T-helper 2 cell treated with Interferon-gamma antibody and Interleukin-4, amounts not matched to agents 5 μg/mL and 100 μg/mL, for 36 hours (primary cell): ENCODE measurements around the gene ALDH2.

Source experiments
- DNase-seq: peaks from one replicate; pipeline ENCODE4 v3.0.0; 2021; ENCODE audit warnings: low spot score
- H3K27ac Mint-ChIP-seq: one replicate; pipeline ENCODE4 v1.8.0; 2021; ENCODE audit warnings: mild to moderate bottlenecking, mixed read lengths
- H3K27me3 Mint-ChIP-seq: one replicate; pipeline ENCODE4 v1.8.0; 2021; ENCODE audit warnings: low read depth, mixed read lengths
- H3K36me3 Mint-ChIP-seq: one replicate; pipeline ENCODE4 v1.8.0; 2021; ENCODE audit warnings: low read depth, mixed read lengths
- H3K4me1 Mint-ChIP-seq: one replicate; pipeline ENCODE4 v1.8.0; 2021; ENCODE audit warnings: low read depth, mixed read lengths
- H3K4me3 Mint-ChIP-seq: one replicate; pipeline ENCODE4 v1.8.0; 2022; ENCODE audit warnings: mild to moderate bottlenecking, moderate library complexity, mixed read lengths
- H3K9me3 Mint-ChIP-seq: one replicate; pipeline ENCODE4 v1.8.0; 2021; ENCODE audit warnings: mixed read lengths

ALDH2 gene

DNA sequence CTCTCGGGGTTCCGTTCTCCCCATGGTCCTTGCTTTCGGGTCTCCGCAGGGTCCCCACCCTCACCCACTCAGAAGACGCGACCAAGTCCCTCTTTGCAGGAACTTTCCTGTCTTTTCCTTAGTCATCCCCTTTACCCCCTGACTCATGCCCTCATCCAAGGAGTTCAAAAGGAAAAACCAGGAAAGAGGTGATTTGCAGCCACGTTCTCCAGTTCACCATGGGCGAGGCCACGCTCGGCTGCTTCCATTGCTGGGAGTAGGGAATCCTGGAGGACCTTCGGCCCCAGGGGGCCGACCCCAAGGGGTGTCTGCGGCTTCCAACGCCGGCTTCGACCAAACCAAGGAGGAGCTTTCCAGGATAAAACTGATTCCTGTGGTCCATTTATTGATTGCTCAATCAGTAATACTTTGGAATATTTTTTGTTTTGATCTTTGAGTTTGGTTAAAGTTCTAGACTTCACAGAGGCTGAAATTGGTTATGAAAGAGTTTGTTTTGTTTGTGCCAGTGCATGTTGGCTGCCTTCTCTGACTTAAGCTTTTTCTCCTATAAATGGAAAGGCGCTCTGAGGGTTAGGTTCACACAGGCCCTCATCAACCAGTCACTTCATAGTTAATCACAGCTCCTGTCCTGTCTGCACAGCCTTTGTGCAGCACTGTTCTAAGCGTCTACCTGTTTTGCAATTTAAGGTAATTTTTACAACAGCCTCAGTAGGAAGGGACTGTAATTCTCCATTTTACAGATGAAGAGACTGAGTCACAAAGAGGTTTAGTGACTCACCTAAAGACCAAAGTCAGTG is 827 bp downstream of the ALDH2 start:
- H3K36me3 Mint-ChIP-seq, result peaks cover 1% of the 10 kb centered on the region
- no peaks in the 10 kb centered on the region for H3K9me3 Mint-ChIP-seq
- peak overlapping the region; percentile 5 for H3K27ac Mint-ChIP-seq
- H3K4me1 Mint-ChIP-seq, result peaks cover 8% of the 10 kb centered on the region
- H3K4me3 Mint-ChIP-seq, result peak overlapping the region; percentile 77
- H3K27me3 Mint-ChIP-seq, result peaks cover 28% of the 10 kb centered on the region
- DNase-seq, result no peak

DNA sequence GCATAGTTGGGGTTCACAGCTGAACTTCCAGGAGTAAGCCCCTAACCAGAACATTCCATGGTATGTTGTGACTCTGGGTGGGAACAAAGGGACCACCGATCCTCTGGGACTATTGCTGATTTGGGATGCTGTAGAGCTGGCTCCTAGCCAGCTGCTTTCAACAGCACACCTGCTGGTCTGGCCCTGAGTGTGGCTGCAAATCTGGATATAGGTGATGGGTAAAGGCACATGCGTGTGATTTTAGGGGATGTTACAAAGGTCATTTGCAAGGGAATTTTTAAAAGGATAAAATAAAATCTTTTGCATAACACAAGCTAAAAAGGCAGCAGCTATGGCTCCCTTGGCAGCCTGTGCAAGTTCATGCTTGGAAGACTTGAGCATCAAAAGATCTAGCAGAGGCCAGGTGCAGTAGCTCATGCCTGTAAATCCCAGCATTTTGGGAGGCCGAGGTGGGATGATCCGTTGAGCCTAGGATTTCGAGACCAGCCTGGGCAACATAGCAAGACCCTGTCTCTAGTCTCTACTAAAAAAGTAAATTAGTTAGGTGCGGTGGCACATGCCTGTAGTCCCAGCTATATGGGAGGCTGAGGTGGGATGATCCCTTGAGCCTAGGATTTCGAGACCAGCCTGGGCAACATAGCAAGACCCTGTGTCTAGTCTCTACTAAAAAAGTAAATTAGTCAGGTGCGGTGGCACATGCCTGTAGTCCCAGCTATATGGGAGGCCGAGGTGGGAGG is 1.6 kb downstream of the ALDH2 start:
- H3K4me1 Mint-ChIP-seq, result peaks cover 8% of the 10 kb centered on the region
- peaks cover 28% of the 10 kb centered on the region for H3K27me3 Mint-ChIP-seq
- DNase-seq, result no peak
- peaks cover 1% of the 10 kb centered on the region for H3K36me3 Mint-ChIP-seq
- H3K9me3 Mint-ChIP-seq, result no peaks in the 10 kb centered on the region
- H3K4me3 Mint-ChIP-seq, result no peak overlapping the region
- H3K27ac Mint-ChIP-seq, result no peak overlapping the region

DNA sequence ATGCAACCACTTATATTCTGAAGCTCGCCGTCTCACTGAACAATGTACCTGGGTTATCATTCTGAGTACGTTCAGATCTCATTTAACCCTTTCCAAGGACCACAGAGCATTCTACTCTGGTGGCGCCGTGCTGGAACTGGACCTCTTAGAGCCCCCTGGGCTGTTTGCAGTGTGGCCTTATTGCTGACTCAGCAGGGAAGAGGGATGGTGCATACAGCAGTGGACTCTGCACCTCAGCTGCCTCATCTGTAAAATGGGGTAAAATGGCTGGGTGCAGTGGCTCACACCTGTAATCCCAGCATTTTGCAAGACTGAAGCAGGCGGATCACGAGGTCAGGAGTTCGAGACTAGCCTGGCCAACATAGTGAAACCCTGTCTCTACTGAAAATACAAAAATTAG is 2.9 kb downstream of the ALDH2 start:
- no peaks in the 10 kb centered on the region for H3K9me3 Mint-ChIP-seq
- no peak for DNase-seq
- peaks cover 8% of the 10 kb centered on the region for H3K4me1 Mint-ChIP-seq
- H3K4me3 Mint-ChIP-seq, result no peak overlapping the region
- H3K27ac Mint-ChIP-seq, result no peak overlapping the region
- peaks cover 22% of the 10 kb centered on the region for H3K27me3 Mint-ChIP-seq
- peaks cover 1% of the 10 kb centered on the region for H3K36me3 Mint-ChIP-seq

DNA sequence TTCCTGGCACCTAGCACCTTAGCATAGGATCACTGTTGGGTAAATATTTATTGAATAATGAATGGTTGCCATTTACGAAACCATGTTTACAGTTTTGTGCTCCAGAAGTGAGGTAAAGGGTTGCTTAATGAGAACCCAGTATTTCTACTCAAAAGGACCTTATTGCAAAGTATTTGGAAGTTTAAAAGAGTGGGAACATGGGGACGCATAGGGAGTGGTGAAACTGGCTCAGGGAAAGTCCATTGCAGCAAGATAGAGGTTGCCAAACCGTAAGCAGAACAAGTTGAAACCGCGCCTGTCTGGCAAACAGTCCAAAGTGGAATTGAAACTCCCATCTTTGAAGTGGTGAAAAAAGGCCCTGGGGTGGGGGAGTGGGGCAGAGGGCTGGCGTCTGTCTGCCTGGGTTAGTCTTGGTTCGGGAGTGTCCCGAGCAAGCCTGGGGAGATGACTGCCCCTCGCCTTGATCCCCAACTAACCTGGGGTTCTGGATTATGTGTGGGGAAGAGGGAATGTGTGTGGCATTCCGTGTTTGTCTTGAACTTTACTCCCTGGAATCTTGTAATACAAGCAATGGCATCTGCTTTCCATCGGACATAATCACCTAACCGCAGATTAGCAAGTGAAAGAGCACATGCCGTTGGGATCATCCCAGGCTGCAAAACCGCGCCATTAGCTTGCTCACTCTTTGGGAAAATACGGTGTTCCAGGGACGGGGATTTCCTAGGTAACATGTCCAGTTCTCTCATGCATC is 7.2 kb downstream of the ALDH2 start:
- H3K27me3 Mint-ChIP-seq, result peaks cover 2% of the 10 kb centered on the region
- no peak overlapping the region for H3K27ac Mint-ChIP-seq
- no peaks in the 10 kb centered on the region for H3K9me3 Mint-ChIP-seq
- H3K4me1 Mint-ChIP-seq, result peaks cover 11% of the 10 kb centered on the region
- no peak overlapping the region for H3K4me3 Mint-ChIP-seq
- no peaks in the 10 kb centered on the region for H3K36me3 Mint-ChIP-seq
- no peak for DNase-seq

DNA sequence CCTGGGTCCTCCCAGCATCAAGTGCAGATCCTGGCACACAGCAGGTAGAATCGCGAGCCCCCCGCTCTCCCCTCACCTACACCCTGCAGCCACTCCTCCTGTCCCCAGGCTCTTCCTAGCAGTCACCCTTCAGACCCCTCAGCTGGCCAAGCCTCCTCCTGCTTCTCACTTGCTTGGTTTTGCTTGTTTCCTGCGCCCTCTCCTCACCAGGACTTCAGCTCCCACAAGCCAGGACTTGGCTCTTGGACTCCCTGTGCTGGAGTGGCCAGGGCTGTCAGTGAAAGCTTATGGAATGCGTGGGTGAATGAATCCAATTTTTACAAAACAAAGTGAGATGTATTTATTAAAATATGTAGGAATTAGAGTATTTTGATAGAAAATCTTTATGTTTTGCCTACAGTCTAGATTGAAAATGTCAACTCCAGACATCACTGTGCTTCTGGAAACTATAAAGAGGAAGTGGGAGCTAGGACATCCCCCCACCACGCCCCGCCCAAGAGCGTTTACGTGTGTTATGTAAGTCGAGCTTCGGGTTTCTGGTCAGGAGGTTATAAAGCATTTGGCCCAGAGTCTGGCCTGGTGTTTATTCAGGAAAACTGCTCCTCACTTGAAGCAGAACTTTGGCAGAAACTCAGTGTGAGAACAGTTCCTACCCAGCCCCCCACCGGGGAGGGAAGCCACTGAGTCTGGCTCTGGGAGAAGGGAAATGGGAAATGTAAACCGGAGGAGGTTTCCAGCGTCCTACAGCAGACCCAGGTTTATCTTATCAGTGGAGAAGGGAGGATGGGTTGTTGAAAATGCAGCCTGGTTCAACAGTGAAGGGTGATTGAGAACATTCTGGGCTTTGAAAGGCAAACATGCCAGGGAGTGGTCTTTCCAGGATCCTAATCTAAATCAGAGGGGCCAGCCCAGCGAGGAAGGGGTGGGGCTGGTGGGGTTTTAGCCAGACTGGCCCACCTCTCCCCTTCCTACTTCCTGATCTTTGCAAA is 8.8 kb downstream of the ALDH2 start:
- Mint-ChIP-seq H3K36me3 (no peaks in the 10 kb centered on the region), H3K27me3 (peaks cover 2% of the 10 kb centered on the region), H3K27ac (peak overlapping the region; percentile 19), H3K9me3 (no peaks in the 10 kb centered on the region), H3K4me1 (peaks cover 11% of the 10 kb centered on the region), H3K4me3 (no peak overlapping the region)
- DNase-seq, result no peak

DNA sequence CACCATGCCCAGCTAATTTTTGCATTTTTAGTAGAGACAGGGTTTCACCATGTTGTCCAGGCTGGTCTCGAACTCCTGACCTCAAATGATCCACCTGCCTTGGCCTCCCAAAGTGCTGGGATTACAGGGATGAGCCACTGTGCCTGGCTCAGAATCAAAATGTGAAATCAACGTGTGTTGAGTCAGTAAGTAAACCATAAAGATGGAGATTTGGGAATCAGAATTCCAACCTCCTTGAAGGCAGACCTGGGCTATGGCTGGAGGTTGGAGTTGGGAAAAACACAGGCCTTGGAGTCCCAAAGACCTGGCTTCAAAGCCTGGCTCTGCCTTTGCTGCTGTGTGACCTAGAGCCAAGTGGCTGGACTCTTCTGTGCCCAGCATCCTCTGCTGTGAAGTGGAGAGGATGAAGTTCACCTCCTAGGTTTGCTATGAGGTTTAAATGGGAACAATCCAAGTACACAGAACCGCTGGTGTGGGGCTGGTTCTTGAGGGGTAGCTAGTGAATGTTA is 10.2 kb downstream of the ALDH2 start:
- H3K4me3 Mint-ChIP-seq, result no peak overlapping the region

DNA sequence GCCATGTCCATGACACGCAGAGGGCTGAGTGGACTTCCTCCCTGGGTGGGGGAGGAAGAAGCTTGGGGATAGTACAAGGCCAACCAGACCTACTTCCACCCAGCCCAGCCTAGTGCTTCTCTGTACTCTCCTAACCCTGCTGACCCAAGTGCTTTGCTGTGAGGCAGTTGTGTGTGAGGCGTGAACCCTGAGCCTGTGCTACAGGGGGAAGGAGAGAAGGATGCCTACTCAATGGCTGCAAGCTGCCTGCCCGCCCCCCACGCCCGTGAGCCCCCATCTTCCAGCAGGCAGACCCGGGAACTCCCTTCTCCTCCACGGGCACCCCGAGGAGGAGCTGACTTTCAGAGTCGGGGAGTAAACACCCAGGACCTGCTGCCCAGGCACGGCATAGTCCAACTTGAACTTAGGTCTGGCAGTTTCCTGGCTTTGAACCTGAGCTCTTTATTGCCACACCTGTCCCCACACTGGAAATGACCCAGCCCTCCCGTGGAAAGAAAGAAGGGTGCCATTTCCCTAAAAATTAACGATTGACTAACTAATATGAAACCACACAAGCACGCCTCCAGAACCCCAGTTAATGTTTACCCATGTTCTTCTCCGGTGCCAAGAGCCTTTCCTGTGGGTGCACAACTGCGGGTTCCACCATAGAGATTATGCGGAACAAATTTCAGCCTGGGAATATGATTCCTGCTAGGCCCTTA is 10.8 kb downstream of the ALDH2 start:
- Mint-ChIP-seq H3K4me1 (peaks cover 11% of the 10 kb centered on the region), H3K4me3 (no peak overlapping the region), H3K27ac (no peak overlapping the region), H3K27me3 (peaks cover 2% of the 10 kb centered on the region), H3K36me3 (no peaks in the 10 kb centered on the region), H3K9me3 (no peaks in the 10 kb centered on the region)
- no peak for DNase-seq

More for the DNA sequence above, 10.2 kb downstream of the ALDH2 start:
- H3K9me3 Mint-ChIP-seq, result no peaks in the 10 kb centered on the region
- no peak for DNase-seq
- H3K36me3 Mint-ChIP-seq, result no peaks in the 10 kb centered on the region
- H3K27me3 Mint-ChIP-seq, result peaks cover 2% of the 10 kb centered on the region
- peaks cover 11% of the 10 kb centered on the region for H3K4me1 Mint-ChIP-seq
- no peak overlapping the region for H3K27ac Mint-ChIP-seq

DNA sequence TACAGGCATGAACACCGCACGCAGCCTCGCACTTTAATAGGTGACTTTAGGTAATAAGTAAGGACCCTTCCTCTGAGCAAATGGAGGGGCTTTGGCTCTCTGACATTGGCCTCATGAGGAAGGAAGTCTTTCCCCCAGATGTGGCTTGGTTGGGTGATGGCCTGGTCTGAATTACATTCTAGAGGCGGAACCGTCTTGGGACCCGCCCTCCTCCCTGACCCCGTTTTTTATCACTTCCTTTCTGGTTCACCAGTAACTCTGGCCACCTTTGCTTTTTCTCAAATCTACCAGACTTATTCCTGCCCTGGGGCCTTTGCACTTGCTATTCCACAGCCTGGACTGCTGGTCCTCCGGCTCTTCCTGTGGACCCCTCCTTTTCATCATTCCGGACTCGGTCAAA is 13.4 kb downstream of the ALDH2 start:
- H3K4me1 Mint-ChIP-seq, result peaks cover 8% of the 10 kb centered on the region
- H3K36me3 Mint-ChIP-seq, result no peaks in the 10 kb centered on the region
- no peak for DNase-seq
- no peaks in the 10 kb centered on the region for H3K9me3 Mint-ChIP-seq
- no peak overlapping the region for H3K4me3 Mint-ChIP-seq
- H3K27ac Mint-ChIP-seq, result no peak overlapping the region
- no peaks in the 10 kb centered on the region for H3K27me3 Mint-ChIP-seq

DNA sequence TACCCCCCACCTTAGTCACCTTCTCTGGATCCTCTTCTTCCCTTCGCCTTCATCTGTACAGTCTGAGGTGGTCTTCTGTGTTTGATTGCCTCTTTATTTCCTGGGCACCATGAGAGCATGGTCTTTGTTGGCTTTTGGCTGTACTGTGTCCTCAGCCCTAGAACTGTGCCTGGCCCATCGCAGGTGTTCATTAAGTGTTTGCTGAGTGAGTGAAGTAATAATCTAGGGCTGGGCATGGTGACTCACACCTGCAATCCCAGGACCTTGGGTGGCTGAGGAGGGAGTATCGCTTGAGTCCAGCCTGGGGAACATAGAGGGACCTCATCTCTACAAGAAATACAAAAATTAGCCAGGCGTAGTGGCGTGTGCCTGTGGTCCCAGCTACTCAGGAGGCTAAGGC is 13.9 kb downstream of the ALDH2 start:
- H3K27me3 Mint-ChIP-seq, result no peaks in the 10 kb centered on the region
- H3K4me1 Mint-ChIP-seq, result peaks cover 5% of the 10 kb centered on the region
- no peaks in the 10 kb centered on the region for H3K36me3 Mint-ChIP-seq
- H3K9me3 Mint-ChIP-seq, result no peaks in the 10 kb centered on the region
- DNase-seq, result no peak
- no peak overlapping the region for H3K4me3 Mint-ChIP-seq
- no peak overlapping the region for H3K27ac Mint-ChIP-seq

DNA sequence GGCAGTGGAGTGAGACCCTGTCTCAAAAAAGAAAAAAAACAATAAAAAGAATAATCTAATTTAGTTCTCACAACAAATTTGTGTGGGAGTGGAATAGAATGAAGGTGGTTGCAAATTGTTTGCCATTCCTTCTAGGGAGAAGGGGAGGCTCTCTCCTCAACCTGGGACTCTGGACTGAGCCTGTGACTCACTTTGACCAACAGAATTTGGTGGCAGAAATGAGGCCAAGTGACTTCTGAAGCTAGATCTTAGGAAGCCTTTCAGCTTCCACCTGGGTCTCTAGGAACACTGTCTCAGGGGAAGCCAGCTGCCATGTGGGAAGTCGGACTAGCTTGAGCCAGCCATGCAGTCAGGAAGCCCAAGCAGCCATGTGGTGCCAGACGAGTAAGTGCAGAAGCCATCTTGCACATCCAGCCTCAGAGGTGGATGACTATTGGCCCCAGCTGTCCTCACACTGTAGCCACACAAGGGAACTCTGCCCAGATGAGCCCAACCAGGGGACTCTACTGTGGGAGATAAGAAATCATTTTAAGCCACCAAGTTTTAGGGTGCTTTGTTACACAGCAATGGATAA is 14.4 kb downstream of the ALDH2 start:
- Mint-ChIP-seq H3K27me3 (no peaks in the 10 kb centered on the region), H3K4me1 (no peaks in the 10 kb centered on the region), H3K9me3 (no peaks in the 10 kb centered on the region), H3K4me3 (no peak overlapping the region), H3K36me3 (no peaks in the 10 kb centered on the region), H3K27ac (no peak overlapping the region)
- DNase-seq, result no peak

DNA sequence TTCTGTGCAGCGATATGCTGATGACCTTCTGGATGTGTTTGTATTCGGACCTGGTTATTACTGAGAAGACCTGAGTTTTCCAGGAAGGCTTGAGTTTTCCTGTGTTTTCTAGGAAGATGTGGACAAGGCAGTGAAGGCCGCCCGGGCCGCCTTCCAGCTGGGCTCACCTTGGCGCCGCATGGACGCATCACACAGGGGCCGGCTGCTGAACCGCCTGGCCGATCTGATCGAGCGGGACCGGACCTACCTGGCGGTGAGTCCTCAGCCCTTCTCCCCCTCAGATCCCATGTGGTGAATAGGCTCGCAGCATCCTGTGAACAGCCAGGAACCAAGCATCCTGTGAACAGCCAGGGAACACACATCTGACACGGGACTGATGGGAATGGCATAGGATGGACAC is 16.3 kb downstream of the ALDH2 start:
- Mint-ChIP-seq H3K27me3 (no peaks in the 10 kb centered on the region), H3K9me3 (no peaks in the 10 kb centered on the region), H3K4me3 (no peak overlapping the region), H3K36me3 (no peaks in the 10 kb centered on the region), H3K27ac (no peak overlapping the region), H3K4me1 (no peaks in the 10 kb centered on the region)
- DNase-seq, result no peak

DNA sequence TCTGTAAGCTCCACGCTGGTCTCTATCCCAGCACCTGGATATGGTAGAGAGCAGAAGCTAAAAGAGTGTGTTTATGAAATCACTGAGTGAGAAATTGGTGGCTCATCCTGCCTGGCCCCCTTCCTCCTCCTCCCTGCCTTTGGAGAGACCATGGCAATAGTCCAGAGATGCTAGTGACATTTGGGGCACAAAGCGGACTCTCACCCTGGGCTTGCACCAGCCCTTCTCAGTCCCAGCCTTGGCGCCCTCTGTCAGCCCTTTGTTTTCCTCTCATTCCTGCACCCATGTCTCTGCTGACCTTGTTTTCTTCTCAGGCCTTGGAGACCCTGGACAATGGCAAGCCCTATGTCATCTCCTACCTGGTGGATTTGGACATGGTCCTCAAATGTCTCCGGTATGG is 18.2 kb downstream of the ALDH2 start:
- H3K27me3 Mint-ChIP-seq, result no peaks in the 10 kb centered on the region
- no peaks in the 10 kb centered on the region for H3K9me3 Mint-ChIP-seq
- no peaks in the 10 kb centered on the region for H3K4me1 Mint-ChIP-seq
- no peak overlapping the region for H3K4me3 Mint-ChIP-seq
- H3K27ac Mint-ChIP-seq, result no peak overlapping the region
- DNase-seq, result no peak
- H3K36me3 Mint-ChIP-seq, result no peaks in the 10 kb centered on the region
